ENCODE results near the gene IGFBPL1.
"Not testable (repeated sequence)": the region's sequence is repeated elsewhere in the genome, so short reads cannot be mapped to it uniquely, and the experiment has no call there.

IGFBPL1 gene

DNA sequence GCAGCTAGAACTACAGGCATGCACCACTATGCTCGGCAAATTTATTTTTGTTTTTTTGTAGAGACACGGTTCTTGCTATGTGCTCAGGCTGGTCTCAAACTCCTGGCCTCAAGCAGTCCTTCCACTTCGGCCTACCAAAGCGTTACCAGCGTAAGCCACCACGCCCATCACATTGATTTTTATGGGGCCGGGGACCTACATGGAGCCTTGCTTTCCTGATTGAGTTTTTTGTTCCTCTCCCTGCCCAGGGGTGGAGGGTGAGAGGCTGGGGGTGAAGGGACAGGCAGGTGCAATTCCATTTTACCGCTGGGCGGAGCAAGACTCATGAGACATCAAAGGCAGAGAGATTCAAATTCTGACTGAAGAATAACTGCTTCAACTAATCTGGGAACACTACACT, 29.8 kb downstream of the IGFBPL1 start:
- DNase-seq = no peak

DNA sequence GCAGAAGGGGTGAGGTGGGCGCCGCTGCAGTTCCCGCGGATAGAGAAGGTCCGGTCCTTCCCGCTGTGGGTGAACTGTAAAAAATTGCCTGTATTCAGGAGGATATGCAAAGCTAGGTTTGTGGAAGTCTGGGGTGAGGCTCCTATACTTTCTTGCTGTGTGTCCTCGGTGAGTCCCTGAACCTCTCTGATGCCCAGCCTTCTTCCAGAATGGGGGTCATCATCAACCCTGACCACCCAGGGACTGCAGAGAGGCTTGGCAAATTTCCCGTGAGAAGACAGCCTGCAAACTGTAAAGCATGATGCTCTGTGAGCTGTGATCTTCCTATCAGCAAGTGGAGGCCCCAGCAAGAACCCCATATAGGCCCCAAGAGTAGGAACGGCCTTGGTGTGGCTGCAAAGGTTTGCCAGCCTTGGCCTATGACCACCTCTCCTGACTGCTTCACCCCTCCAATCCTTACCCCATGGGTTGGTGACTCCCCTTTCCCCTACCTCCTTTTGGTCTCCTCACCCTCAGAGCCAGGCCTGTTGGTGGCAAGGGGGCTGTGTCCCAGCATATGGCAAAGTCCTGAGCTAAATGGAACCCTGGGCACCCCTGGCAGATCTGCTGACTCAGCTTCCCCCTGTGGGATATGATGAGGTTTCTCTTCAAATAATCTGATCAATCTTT, 31.0 kb downstream of the IGFBPL1 start:
- no peak for DNase-seq

DNA sequence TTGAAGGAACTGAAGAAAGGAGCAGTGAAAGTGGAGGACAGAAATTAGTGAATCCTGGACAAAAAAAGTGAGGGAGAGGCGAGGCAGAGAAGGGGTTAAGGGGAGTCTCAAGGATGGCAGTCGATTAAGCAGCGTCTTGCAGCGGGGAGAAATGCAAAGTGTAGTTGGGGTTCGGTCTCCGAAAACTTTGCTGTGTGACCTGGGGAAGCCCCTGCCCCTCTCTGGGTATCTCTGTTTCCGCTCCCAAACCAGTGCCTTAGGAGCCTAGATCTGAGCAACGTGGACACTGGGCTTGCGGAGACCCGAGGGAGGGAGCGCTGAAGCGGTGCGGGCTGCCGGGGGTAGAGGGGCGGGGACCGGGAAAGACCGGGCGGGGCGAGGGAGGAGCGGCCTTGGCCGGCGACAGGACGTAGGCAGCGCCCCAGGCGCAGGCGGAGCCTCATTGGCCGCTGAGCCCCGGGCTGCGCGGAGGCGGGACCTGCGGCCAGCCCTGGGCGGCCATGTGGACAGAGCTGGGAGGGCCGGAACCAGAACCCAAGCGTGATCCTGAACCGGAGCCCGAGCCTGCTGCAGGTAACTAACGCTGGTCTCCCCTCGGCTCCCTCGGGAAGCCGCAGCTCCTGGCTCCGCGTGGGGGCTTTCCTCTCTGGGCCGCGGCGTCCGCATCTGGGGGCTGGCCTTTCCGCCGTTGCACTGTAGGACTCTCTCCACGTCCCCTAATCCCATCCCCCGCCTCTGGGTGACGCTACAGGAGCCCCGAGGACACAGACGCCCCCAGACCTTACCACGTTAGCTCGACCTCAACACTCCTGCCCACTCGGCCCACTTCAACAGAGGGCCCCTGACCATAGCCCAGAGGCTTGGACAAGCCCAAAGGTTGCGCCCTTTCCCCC, 31.8 kb downstream of the IGFBPL1 start, which contains the start of gene ALDH1B1:
TSS of gene ALDH1B1 (plus strand) at position 468 of the 893 bp plus-strand sequence. CDS start 3,047 bp downstream, outside the sequence.
- peak; percentile 86 to 89 for DNase-seq

DNA sequence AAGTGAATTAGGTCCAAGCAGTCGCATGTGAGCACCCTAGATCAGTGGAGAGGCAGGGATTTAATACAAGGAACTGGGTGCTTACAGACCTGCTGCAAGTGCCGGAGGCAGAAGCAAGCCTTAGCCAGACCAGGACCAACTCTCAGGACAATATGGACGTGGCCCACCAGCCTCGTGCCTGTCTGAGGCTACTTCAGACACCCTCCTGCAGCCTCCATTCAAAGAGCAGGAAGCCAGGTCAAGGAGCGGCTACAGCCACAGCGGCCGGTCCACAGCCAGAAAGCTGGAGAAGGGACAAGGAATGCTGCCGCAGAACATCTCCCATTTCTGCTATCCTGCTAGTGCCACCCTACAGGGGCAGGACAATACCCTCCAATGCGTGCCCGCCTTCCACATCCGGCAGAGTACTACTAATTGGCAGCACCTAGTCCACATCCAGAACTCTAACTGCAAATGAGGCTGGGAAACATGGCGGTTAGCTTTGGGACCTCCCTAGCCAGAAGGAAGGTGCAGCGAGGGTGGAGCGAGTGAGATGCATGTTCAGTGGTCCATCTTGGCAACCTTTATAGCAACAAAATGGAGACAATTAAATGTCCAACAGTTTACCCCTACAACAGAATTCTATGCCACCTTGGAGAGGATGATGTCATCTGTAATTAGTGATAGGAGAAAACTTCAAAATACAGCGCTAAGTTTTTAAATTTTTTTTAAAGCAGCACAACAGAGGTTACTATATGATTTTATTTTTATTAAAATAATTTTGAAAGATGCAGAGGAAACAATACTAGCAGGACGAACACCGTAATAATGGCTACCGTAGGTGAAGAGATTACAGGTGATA, 32.8 kb downstream of the IGFBPL1 start:
- no peak for DNase-seq

DNA sequence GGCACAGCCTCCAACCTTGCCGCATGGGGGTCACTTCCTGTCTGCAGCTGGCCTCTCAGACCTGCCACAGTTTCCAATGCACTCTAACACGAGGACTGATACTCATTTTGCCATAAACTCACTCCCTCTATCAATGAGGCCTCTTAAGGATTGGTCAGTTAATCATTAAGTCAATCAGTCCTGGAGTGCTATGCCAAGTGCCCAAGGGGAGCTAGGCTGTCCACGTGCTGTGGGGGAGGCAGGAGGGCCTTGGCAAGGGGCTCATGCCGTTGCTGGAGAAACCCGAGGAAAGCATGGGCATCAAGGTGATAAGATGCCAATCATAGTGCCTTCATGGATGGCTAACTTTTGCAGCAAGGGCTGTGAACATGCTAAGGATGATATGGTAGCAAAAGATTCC, 33.4 kb downstream of the IGFBPL1 start:
- DNase-seq = no peak

DNA sequence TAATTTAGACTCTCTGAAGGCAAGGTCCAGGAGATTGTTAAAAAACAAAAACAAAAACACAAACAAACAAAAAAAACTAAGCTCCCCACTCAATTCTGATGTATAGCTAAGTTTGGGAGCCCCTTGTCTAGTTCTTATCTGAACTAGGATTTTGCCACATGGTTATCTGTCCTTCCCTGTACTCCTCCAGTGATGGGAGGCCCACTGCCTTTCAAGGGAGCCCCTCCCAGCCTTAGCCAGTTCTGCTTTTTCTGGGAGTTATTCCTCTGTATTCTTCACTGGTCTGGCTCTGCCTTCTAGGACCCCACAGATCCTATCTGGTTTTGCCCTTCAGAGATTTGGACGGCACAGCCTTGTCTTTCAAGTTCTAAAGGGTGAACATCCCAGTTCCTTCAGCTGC, 33.8 kb downstream of the IGFBPL1 start:
- no peak for DNase-seq

DNA sequence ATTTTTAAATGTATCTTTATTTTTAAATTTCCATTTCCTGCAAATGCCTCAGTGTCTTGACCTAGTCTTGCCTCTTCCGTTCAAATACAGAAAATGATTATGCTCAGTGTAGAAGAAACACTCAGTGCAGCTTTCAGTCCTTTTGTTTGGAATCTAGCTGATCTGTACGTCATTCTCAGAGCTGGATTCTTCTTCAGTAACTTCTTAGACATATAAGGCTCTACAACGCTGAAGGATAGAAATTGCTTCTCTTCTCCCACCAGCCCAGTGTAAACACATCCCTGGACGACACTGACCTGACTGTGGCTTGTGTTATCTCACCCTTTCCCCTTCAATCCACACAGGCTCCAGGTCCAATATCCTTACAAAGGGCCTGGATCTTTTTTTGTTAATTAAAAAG, 34.9 kb downstream of the IGFBPL1 start:
- DNase-seq = no peak

DNA sequence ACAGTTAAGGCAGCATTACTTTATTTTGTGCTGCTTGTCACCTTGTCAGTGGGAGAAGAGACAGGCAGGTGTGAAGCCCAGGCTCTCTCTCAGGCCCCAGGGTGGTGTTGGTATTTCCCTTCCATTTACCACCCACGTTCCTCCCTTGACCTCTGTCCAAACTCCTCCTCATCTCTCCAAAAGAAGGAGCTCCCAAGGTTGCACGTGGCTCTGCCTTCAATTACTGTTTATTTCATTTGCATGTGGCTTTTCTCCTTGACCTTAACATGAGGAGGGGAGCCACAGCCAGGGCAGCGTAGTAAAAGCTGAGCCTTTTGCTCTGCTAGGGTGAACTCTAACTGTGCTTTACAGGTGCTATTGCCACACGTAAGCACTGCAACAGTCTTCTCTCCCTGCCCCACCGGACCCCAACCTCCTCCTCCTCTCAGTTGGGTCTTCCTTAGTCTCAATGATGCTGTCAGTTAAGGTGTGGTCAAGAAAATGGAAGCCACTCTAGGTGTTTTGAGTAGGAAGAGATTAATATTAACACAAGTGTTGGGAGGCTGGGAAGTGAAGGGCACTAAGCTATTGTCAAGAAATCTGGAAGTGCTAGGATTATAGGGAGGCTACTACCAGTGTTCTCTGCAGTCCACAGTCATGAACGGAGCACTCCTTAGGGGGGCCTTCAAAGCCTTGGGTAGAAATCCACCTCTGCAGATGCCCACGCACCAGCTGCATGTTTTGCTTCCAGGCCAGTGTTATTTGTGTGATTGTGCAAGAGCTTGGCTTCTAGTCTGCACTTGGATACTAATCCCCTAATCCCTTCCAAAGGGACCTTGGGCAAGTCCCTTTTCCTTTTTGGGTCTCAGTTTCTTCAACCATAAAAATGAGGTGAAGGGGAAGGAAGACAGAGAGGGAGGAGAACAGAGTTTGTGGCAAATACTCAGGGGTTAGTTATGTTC, 35.7 kb downstream of the IGFBPL1 start:
- DNase-seq = no peak

DNA sequence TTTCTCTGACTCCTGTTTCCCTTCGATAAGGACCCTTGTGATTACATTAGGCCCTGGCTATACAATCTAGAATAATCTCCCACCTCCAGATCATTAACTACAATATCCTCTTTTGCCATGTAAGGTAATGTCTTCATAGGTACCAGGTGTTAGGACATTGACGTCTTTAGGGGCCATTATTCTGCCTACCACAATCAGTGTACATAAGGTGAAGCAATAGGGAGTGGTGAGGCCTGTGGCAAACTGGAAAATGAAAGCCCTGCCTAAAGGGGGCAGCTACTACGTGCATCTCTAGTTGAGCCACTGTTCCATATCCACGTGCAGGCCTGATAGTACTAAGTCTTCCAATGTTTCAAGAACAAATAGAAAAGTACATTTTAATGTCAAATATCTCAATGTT, 36.5 kb downstream of the IGFBPL1 start:
- DNase-seq = no peak

DNA sequence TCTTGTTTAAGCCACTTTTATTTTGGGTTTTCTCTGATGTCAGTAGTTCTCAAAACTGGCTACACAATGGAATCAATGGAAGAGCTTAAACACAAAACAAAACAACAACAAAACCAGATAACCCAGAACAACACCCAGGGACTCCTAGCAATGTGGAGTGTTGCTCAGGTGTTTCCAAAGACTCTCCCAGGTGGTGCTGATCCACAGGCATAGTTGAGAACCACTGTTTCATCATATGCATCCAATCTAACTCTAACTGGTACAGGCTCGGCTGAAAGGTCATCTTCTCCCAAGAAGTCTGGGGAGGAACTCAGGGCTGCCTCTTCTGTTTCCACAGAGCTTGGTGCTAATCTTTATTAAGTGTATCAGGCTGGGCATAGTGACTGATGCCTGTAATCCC, 37.2 kb downstream of the IGFBPL1 start:
- no peak for DNase-seq

DNA sequence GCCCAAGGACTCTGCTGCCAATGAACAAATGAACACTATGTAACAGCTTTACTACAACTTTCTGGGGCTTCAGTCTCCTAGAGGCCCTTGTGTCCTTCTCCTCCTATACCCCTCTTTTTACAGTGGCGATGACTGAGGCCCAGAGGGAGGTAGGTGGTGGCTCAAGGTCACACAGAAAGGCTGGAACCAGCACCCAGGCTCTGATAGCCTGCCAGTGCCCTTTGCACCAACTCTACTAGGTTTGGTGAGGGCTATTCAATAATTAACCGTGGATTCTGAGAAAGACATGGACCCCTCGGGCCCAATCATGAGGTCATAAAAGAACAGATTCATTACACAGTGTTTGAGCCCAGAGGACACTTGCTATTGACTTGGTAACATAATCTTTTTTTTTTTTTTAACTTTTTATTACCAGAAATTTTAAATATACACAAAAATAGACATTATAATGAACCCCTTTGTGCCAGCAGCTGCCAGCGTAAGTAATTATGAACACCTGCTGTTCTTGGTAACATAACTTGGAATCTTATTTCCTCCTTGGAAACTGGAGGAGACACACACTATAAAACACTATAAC, 37.8 kb downstream of the IGFBPL1 start:
- DNase-seq = no peak

DNA sequence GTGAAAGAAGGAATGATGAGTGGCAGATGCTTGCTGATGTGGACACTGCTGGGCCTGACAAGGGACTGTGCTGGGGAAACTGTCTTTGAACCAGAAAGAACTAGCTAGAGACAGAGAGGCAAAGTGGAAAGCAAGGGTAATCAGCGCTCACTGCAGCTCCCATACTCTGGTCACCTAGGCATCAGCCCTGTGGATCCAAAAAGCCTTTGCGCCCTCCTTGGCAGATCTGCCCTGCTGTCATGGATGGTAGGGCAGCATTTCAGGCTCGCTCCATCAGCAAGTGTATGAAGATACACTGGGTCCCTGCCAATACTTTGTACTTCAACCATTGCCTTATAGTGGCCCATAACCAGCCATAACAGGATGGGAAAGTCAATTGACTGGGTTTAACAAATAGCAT, 38.4 kb downstream of the IGFBPL1 start:
- DNase-seq = no peak

DNA sequence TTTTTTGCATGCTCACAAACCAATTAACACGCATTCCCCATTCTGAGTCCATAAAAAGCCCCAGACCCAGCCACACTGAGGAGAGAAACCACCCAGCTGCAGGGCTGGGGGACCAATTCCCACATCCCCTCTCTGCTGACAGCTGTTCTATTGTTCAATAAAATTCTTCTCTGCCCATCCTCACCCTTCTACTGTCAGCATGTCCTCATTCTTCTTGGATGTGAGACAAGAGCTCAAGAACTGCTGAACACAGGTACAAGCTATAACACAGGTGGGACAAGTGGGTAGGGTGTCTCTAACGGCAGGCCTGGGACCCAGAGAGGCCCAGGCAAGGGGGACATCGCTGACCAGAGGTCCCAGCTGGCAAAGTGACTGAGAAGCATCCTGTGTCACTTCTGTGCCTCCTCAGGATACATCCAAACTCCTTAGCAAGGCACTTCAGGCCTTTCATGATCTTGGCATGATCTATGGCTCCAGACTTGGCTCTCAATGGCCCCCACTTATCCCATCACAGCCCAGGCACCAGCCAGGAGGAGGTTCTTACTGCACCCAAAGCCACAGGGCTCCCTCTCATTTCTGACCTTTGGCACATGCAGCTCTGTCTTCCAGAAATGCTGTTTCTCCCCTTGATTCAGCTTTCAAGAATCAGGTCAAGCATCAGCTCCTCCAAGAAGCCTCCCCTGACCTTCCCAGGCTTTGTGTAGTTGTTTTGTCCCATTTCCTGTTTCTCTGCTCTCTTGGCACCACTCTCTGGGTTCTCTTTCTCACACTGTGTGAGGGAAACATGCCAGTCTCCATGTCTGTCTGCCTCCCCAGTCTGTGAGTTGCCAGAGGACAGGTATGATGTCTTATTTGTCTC, 39.0 kb downstream of the IGFBPL1 start:
- no peak for DNase-seq

DNA sequence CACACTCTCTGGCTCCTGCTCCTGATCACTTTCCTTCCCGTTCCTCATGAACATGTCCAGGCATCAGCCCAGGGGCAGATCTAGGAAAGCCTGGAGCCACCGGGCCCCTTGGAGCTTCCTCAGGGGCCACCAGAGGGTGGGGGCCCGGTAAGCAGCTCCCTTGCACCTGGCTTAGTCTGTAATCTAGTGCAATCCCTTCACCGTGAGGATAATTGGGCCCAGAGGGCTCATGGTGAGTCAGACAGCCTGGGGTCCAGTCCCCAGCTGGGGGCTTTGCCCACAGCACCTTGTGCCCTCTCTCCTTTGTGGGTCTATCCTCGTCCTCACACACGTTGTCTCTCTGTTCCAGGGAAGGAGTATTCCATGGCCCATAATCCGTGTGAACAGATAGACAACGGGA, 42.1 kb downstream of the IGFBPL1 start:
- DNase-seq = no peak

DNA sequence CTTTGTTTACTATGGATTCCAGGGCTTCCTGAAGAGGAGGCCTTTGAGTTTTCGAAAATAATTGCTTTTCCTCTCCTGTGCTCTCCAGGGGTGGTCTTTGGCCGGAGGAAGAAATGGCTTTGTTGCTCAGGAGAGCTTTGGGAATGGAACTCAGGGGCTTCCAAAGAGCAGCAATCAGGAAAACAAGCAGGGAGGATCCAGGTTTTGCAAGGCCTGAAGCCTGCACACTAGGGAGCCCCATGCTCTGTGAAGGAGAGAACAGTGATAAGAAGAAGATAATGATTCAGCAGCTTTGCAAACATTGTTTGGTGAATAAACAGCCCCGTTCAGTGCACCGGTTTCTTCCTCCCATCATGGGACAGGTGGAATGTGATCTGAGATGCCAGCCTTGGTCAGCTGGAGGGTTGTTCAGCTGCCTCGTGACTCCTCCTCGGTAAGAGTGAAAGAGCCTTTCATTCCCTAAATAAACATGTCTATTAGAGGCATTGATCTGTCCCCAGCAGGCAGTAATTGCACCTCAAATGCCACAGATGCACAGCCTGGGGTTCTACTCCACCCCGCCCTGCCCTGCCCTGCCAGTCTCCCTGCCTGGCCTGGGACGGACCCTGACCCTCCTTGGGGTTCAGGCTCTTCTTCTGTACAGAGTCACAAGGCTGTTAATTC, 43.3 kb downstream of the IGFBPL1 start:
- no peak for DNase-seq

DNA sequence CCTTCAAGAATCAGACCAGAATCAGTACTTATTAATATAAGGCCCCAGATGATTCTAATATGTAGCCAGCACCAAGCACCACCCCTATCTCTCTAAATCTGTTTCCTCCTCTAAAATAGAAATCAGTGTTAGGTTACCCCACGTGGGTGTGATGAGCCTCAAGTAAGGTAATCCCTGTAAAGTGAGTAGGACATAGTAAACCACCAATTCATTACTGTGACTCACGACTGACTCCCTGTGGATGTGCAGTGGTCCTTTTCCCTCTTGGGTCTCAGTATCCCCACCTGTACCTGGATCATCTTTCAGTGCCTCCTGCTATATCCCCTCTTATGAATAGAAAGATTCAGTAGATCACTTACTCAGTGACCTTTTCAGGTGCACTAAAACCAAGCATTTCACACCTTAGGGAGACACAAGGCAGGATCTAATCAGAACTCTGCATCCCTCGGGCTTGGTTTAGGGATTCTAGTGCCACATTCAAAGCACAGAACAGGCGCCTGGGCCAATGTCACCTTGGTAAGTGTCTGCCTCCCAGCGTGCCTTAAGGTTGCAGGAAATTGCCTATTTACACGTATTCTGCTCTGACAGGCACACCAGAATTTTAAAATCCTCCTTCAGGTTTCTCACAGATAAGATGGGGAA, 43.9 kb downstream of the IGFBPL1 start:
- no peak for DNase-seq

DNA sequence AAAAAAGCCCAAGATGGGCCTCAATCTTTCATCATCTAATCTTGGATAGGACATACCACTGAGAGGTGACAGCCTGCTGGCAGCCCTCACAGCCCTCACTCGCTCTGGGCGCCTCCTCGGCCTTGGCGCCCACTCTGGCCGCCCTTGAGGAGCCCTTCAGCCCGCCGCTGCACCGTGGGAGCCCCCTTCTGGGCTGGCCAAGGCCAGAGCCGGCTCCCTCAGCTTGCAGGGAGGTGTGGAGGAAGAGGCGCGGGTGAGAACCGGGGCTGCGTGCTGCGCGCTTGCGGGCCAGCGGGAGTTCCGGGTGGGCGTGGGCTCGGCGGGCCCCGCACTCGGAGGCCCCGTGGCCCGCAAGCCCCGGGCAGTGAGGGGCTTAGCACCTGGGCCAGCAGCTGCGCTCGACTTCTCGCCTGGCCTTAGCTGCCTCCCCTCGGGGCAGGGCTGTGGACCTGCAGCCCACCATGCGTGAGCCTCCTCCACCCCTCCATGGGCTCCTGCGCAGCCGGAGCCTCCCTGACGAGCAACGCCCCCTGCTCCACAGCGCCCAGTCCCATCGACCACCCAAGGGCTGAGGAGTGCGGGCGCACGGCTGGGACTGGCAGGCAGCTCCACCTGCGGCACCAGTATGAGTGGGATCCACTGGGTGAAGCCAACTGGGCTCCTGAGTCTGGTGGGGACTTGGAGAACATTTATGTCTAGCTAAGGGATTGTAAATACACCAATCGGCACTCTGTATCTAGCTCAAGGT, 46.7 kb downstream of the IGFBPL1 start:
- DNase-seq = not testable (repeated sequence)

DNA sequence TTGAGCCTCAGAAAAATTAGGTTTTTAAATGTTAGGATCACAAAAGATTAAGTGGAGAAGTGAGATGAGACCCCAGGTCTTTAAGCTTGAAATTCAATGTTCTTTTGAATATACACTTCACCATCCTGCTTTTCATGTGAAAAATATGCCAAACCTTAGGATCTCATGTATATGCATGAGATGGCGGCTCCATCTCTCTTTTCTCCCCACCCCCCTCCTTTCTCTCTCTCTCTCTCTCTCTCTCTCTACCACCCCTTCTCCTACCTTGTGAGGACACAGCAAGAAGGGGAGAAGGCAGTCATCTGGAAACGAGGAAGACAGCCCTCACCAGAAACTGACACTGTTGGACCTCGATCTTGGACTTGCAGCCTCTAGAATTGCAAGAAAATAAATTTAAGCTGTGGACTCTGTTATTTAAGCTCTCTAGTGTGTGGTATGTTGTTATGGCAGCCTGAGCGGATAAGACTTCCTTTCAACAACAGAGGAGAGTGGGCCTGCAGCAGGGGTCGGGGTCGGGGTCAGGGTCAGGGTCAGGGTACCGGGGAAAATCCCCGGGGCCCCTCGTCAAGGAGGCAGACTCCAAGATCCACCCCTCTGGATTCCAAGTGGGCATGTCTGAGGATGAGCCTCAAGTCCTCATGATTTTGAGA, 48.1 kb downstream of the IGFBPL1 start:
- DNase-seq = no peak
